ENCODE data around the gene RBP5.

DNA sequence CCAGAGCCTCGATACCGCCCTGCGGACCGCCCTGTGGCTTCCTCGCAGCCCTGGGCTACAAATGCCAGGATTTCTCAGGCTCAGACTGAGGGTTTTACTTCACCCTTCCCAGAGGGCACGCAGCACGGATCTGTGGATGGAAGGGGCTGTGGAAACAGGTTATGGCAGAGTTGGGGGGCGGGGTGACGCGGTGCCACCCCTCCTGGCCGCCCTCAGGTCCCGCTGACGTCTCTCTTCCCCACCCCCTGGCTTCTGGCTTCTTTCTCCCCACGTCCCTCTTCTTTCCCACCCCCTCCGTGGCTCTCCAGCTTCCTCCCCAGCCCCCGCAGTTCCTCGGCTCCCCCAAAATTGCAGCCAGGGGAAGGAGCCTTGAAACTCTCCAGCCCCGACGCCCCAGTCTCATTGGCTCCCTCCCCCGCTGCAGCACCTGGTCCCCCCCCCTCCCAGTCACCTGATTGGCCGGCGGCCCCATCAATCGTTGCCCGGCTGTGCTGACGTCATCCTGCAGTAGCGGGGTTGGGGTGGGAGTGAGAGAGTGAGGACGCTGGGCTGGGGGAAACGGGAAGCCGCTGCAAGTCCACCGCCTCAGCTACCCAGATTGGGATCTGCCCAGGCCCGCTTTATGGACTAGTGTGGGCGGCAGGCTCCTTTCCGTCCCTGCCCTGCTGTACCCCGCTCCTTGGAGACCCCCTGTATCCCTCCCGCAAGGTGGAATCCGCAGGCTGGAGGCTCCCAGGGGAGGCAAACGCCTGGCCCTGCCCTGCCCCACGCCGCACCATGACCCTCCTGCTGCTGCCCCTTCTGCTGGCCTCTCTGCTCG, 1.4 kb upstream of the RBP5 start, which contains the start of gene CLSTN3:
- no peak for TF ChIP-seq HDAC2 (IDR thresholded peaks at IDR 0.05)
- TF ChIP-seq CTCF (IDR thresholded peaks at IDR 0.05 in 2 of 3, conservative IDR thresholded peaks at IDR 0.05 in 1 of 3; ENCODE audit: control insufficient read depth in 2 of 3, extremely low read depth in 1 of 3, insufficient read depth in 1 of 3, low read depth in 3 of 3, low read length in 3 of 3): no peak
- no peak for TF ChIP-seq EZH2 (IDR thresholded peaks at IDR 0.05; ENCODE audit: borderline replicate concordance, control insufficient read depth, low read depth, low read length)
- no peak for TF ChIP-seq ESRRA (IDR thresholded peaks at IDR 0.05; ENCODE audit: low read length)
